T-cell (primary cell): ENCODE data around the gene TSPAN33. TPM values are rescaled to one million over a fixed set of nuclear protein-coding genes. Genes with fewer than 3 reads are reported as not detected.
A peak's percentile ranks its signal among the peaks of the same experiment; 100 is the strongest.

Experiments used
- ATAC-seq, 4 experiments: fragments of 200-7000 bp in 3 of 4; fragments of 150-1000 bp in 1 of 4; cut with Tn5 transposase; replicated peaks in 1 of 4; 1 replicate in 3 of 4; 2 replicates in 1 of 4; pipeline ENCODE4 v1.10.0; 2021; ENCODE audit warnings: moderate library complexity in 3 of 4, mild to moderate bottlenecking in 2 of 4, moderate number of reproducible peaks in 1 of 4
- CTCF ChIA-PET, 2 donors: fragments of 300-600 bp; sonication (Branson Sonifier 250); formaldehyde crosslinking; loops; one replicate each; lab custom pipeline; 2022; ENCODE audit warnings: antibody characterized with exemption in 2 of 2; lab: Charles Lee
- POLR2A ChIA-PET, 2 donors: fragments of 300-600 bp; sonication (Branson Sonifier 250); formaldehyde crosslinking; loops; one replicate each; lab custom pipeline; 2022; ENCODE audit warnings: antibody characterized with exemption in 2 of 2; lab: Charles Lee
- DNase-seq, 35 experiments: peaks; one replicate each; pipeline versions ENCODE4 v3.0.0 to v3.0.0-alpha.2; 2013 to 2023
- H3K27ac ChIP-seq: one replicate; pipeline ENCODE4 v1.5.1; 2013; ENCODE audit warnings: low read length
- H3K27me3 ChIP-seq, 2 experiments: replicated peaks in 1 of 2; 1 replicate in 1 of 2; 2 replicates in 1 of 2; pipeline versions ENCODE4 v1.6.1 to v1.7.0; 2013; ENCODE audit warnings: low read length in 1 of 2, mixed read lengths in 1 of 2; ENCODE audit not compliant: control insufficient read depth in 2 of 2, insufficient read depth in 2 of 2; ENCODE audit errors: extremely low read depth in 1 of 2
- H3K36me3 ChIP-seq, 2 donors: 1 replicate in 1 of 2; 2 replicates in 1 of 2; pipeline versions ENCODE4 v1.6.1 to v1.7.0; 2013; ENCODE audit warnings: low read length in 1 of 2; ENCODE audit not compliant: control insufficient read depth in 2 of 2, insufficient read depth in 1 of 2; ENCODE audit errors: extremely low read depth in 1 of 2
- H3K4me1 ChIP-seq, 2 experiments: 1 replicate in 1 of 2; 2 replicates in 1 of 2; pipeline versions ENCODE4 v1.6.1 to v1.7.0; 2013; ENCODE audit warnings: low read length in 2 of 2, mixed read lengths in 1 of 2; ENCODE audit not compliant: insufficient read depth in 2 of 2, control insufficient read depth in 1 of 2; ENCODE audit errors: extremely low read depth in 1 of 2
- H3K4me3 ChIP-seq, 2 donors: 1 replicate in 1 of 2; 2 replicates in 1 of 2; pipeline versions ENCODE4 v1.5.1 to v1.7.0; 2013; ENCODE audit warnings: mild to moderate bottlenecking in 2 of 2, low read length in 1 of 2, moderate library complexity in 1 of 2; ENCODE audit not compliant: control insufficient read depth in 1 of 2; ENCODE audit errors: extremely low read depth in 1 of 2
- H3K9me3 ChIP-seq: 2 replicates; pipeline ENCODE4 v1.7.0; 2013
- H3K27ac Mint-ChIP-seq, 2 donors: one replicate each; pipeline ENCODE4 v1.8.0; 2020 to 2021; ENCODE audit warnings: mild to moderate bottlenecking in 2 of 2, mixed read lengths in 2 of 2
- H3K27me3 Mint-ChIP-seq, 2 donors: one replicate each; pipeline ENCODE4 v1.8.0; 2021 to 2022; ENCODE audit warnings: mixed read lengths in 2 of 2
- H3K36me3 Mint-ChIP-seq: one replicate; pipeline ENCODE4 v1.8.0; 2021; ENCODE audit warnings: mixed read lengths
- H3K4me1 Mint-ChIP-seq, 3 donors: one replicate each; pipeline ENCODE4 v1.8.0; 2020 to 2022; ENCODE audit warnings: mixed read lengths in 3 of 3, mild to moderate bottlenecking in 1 of 3
- H3K4me3 Mint-ChIP-seq, 3 donors: one replicate each; pipeline ENCODE4 v1.8.0; 2020 to 2022; ENCODE audit warnings: mild to moderate bottlenecking in 3 of 3, mixed read lengths in 3 of 3, moderate library complexity in 3 of 3
- H3K9me3 Mint-ChIP-seq, 3 donors: one replicate each; pipeline ENCODE4 v1.8.0; 2020 to 2022; ENCODE audit warnings: mixed read lengths in 3 of 3
- WGBS: methylation state at CpG from one replicate; pipeline ENCODE4 v1.1.5; 2013; ENCODE audit warnings: missing lambda C conversion rate; ENCODE audit not compliant: insufficient coverage; 5-methylcytosine and 5-hydroxymethylcytosine counted together
- total RNA-seq, 35 experiments: library from RNA in 6 of 35; stranded (reverse) in 6 of 35; fragments of 120-200 nt in 1 of 35; gene quantifications; one replicate each; pipeline versions ENCODE4 v1.2.1 to v1.2.4 and lab custom pipeline; 2013 to 2026

TSPAN33 gene
- total RNA-seq, 5 donors from 2014 or later (not counting 1 experiment from before 2014, with no cell fraction given), result 5.6 to 7.1 (median 5.9) TPM

DNA sequence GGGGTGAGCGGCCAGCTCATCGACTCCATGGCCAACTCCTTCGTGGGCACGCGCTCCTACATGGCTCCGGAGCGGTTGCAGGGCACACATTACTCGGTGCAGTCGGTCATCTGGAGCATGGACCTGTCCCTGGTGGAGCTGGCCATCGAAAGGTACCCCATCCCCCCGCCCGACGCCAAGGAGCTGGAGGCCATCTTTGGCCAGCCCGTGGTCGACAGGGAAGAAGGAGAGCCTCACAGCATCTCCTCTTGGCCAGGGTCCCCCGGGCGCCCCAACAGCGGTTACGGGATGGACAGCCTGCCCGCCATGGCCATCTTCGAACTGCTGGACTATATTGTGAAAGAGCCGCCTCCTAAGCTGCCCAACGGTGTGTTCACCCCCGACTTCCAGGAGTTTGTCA lies 17.4 kb upstream of the TSPAN33 start:
- H3K36me3 Mint-ChIP-seq, result no peaks in the 10 kb centered on the region
- DNase-seq, result no peak
- no peaks in the 10 kb centered on the region for H3K36me3 ChIP-seq
- H3K4me3 ChIP-seq, result no peak overlapping the region
- no peak overlapping the region for H3K4me3 Mint-ChIP-seq
- WGBS, result 89% methylated on average over 22 of the region's 24 CpGs
- peaks cover 0 to 3% (median 2%) of the 10 kb centered on the region in 3 donors for H3K4me1 Mint-ChIP-seq
- no peaks in the 10 kb centered on the region for H3K9me3 ChIP-seq
- H3K27ac Mint-ChIP-seq, result no peak overlapping the region
- ChIA-PET CTCF (no interaction called here), POLR2A (no interaction called here)
- no peaks in the 10 kb centered on the region for H3K9me3 Mint-ChIP-seq
- ATAC-seq, result no peak
- no peaks in the 10 kb centered on the region for H3K4me1 ChIP-seq
- H3K27ac ChIP-seq, result no peak overlapping the region
- H3K27me3 Mint-ChIP-seq, result no peaks in the 10 kb centered on the region
- peaks cover 0 to 9% of the 10 kb centered on the region in 2 experiments for H3K27me3 ChIP-seq

DNA sequence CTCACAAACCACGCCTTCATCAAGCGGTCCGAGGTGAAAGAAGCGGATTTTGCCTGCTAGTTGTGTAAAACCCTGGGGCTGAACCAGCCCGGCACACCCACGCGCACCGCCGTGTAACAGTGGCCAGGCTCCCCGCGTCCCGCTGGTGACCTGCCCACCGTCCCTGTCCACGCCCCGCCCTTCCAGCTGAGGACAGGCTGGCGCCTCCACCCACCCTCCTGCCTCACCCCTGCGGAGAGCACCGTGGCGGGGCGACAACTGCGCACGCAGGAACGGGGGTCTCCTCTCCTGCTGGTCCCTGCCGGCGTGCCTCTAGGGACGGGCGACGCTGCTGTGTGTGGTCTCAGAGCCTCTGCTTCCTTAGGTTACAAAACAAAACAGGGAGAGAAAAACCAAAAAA lies 16.9 kb upstream of the TSPAN33 start:
- WGBS, result 95% methylated on average over 21 of the region's 28 CpGs
- Histone ChIP-seq H3K4me3 (no peak overlapping the region), H3K36me3 (no peaks in the 10 kb centered on the region), H3K27me3 (peaks cover 0 to 9% of the 10 kb centered on the region in 2 experiments), H3K27ac (no peak overlapping the region), H3K4me1 (no peaks in the 10 kb centered on the region), H3K9me3 (no peaks in the 10 kb centered on the region)
- peaks cover 0 to 3% (median 0%) of the 10 kb centered on the region in 3 donors for H3K4me1 Mint-ChIP-seq
- no peaks in the 10 kb centered on the region for H3K27me3 Mint-ChIP-seq
- ATAC-seq (no peak), DNase-seq (no peak)
- H3K36me3 Mint-ChIP-seq, result no peaks in the 10 kb centered on the region
- CTCF ChIA-PET, result no interaction called here
- H3K4me3 Mint-ChIP-seq, result no peak overlapping the region
- POLR2A ChIA-PET, result no interaction called here
- H3K9me3 Mint-ChIP-seq, result no peaks in the 10 kb centered on the region
- H3K27ac Mint-ChIP-seq, result no peak overlapping the region

- H3K4me3 ChIP-seq, result no peak overlapping the region
- ChIA-PET CTCF (interaction anchor here in 1 of 2 donors (1.0 kb wide), 1 partner anchor 29 kb away, joined by 3 read pairs; no protein-coding TSS in a partner anchor), POLR2A (no interaction called here)
- Mint-ChIP-seq H3K4me1 (peaks cover 25 to 37% (median 32%) of the 10 kb centered on the region in 3 donors), H3K27me3 (no peaks in the 10 kb centered on the region), H3K27ac (peak overlapping the region; percentile 88 to 97), H3K9me3 (no peaks in the 10 kb centered on the region), H3K36me3 (no peaks in the 10 kb centered on the region), H3K4me3 (peak overlapping the region in 2 of 3 donors; percentile 1 to 49)
- H3K36me3 ChIP-seq, result no peaks in the 10 kb centered on the region
- 74% methylated on average over 3 of the region's 6 CpGs for WGBS
- DNase-seq (no peak), ATAC-seq (no peak)
- no peaks in the 10 kb centered on the region for H3K9me3 ChIP-seq
- peak overlapping the region; percentile 42 for H3K27ac ChIP-seq
- H3K4me1 ChIP-seq, result peaks cover 18 to 30% of the 10 kb centered on the region in 2 experiments
- peaks cover 0 to 2% of the 10 kb centered on the region in 2 experiments for H3K27me3 ChIP-seq
Observed at GRCh38 chr7:129134356-129134987, 10.0 kb upstream of the TSPAN33 start.

- POLR2A ChIA-PET, result no interaction called here
- H3K36me3 ChIP-seq, result no peaks in the 10 kb centered on the region
- peak overlapping the region; percentile 58 for H3K27ac ChIP-seq
- H3K4me3 ChIP-seq, result no peak overlapping the region
- peaks cover 25 to 37% (median 32%) of the 10 kb centered on the region in 3 donors for H3K4me1 Mint-ChIP-seq
- CTCF ChIA-PET, result interaction anchor here in 1 of 2 donors (1.2 to 1.3 kb wide), 2 partner anchors 27 to 46 kb away, joined by 5 to 8 read pairs; no protein-coding TSS in a partner anchor
- peak in 1 of 35 experiments; percentile 21 for DNase-seq
- ATAC-seq, result peak; percentile 68 to 83 (median 76)
- no peaks in the 10 kb centered on the region for H3K27me3 ChIP-seq
- H3K36me3 Mint-ChIP-seq, result no peaks in the 10 kb centered on the region
- H3K4me1 ChIP-seq, result peaks cover 18 to 30% of the 10 kb centered on the region in 2 experiments
- no peaks in the 10 kb centered on the region for H3K9me3 Mint-ChIP-seq
- peak overlapping the region; percentile 95 to 97 for H3K27ac Mint-ChIP-seq
- WGBS, result no CpG with 5 or more reads among the region's 3 CpGs
- H3K4me3 Mint-ChIP-seq, result peak overlapping the region in 2 of 3 donors; percentile 25 to 49
- H3K27me3 Mint-ChIP-seq, result no peaks in the 10 kb centered on the region
- no peaks in the 10 kb centered on the region for H3K9me3 ChIP-seq
Observed at GRCh38 chr7:129136887-129137642, 7.4 kb upstream of the TSPAN33 start.

DNA sequence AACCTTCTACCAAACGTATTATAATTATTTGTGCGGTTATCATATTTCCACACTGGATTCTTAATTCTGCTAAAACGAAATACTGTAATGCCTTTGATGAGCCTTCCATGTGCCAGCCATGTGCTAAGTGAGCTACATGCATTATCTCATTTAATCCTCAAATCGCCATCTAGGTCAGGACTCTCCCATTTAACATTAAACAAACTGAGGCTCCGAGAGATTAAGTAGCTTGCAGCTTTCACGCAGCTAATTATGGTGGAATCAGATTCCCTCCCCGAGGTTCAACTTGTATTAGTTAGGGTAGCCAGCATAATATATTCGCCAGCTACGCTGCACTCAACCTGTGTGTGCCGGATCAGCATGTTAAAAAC lies 798 bp upstream of the TSPAN33 start:
- H3K4me1 ChIP-seq, result peaks cover 7 to 21% of the 10 kb centered on the region in 2 experiments
- peaks cover 0 to 18% of the 10 kb centered on the region in 2 experiments for H3K27me3 ChIP-seq
- DNase-seq, result no peak
- H3K9me3 ChIP-seq, result no peaks in the 10 kb centered on the region
- H3K9me3 Mint-ChIP-seq, result no peaks in the 10 kb centered on the region
- peaks cover 18 to 27% (median 20%) of the 10 kb centered on the region in 3 donors for H3K4me1 Mint-ChIP-seq
- H3K4me3 Mint-ChIP-seq, result peak overlapping the region; percentile 82 to 94 (median 91)
- ATAC-seq, result no peak
- H3K36me3 ChIP-seq, result peaks cover 0 to 4% of the 10 kb centered on the region in 2 donors
- no peaks in the 10 kb centered on the region for H3K36me3 Mint-ChIP-seq
- WGBS, result 67% methylated on average over 8 of the region's 10 CpGs
- peaks cover 6 to 27% of the 10 kb centered on the region in 2 donors for H3K27me3 Mint-ChIP-seq
- peak overlapping the region; percentile 72 to 92 for H3K4me3 ChIP-seq
- no peak overlapping the region for H3K27ac Mint-ChIP-seq
- POLR2A ChIA-PET, result no interaction called here
- CTCF ChIA-PET, result interaction anchor here in 1 of 2 donors (0.6 to 1.6 kb wide), 2 partner anchors 20 to 281 kb away, joined by 3 to 8 read pairs; partner anchors contain the start of gene ATP6V1F
- H3K27ac ChIP-seq, result no peak overlapping the region
